C4-2B (cell line): Measurements from ENCODE around the gene SRSF10.

ENCODE experiments used
- H3K27ac ChIP-seq: fragments of 450-650 bp; 2 replicates; pipeline ENCODE4 v1.5.1; 2017
- CTCF ChIP-seq: fragments of 450-650 bp; conservative IDR thresholded peaks from 2 replicates; pipeline ENCODE4 v1.5.1; 2017; ENCODE audit warnings: mild to moderate bottlenecking
- ZFX ChIP-seq: fragments of 450-650 bp; IDR thresholded peaks from 2 replicates; pipeline ENCODE4 v1.6.1; 2017

Gene SRSF10

GRCh38 chr1:23959461-23960290 is 20.5 kb downstream of the SRSF10 start, which contains the start of gene PNRC2:
Gene PNRC2, plus strand, starts transcription at chr1:23959828. Its CDS starts 1,630 bp downstream, at chr1:23961458.
- TF ChIP-seq CTCF (no peak), ZFX (peak; percentile 42; the same call in 1 of the 2 replicates)
- peak within 1 kb of the TSS; percentile 100 for H3K27ac ChIP-seq

- H3K27ac ChIP-seq = peak overlapping the region; percentile 100
- no peak for TF ChIP-seq ZFX
- TF ChIP-seq CTCF = peak; percentile 27
These were observed 21.2 kb downstream of the SRSF10 start for GRCh38 chr1:23958810-23959460.

GRCh38 chr1:23958040-23958809 is 21.9 kb downstream of the SRSF10 start:
- peak overlapping the region; percentile 100 for H3K27ac ChIP-seq

- H3K27ac ChIP-seq = peak overlapping the region; percentile 100
- TF ChIP-seq ZFX (no peak), CTCF (no peak)
These were observed 23.0 kb downstream of the SRSF10 start for GRCh38 chr1:23957096-23957495.

- TF ChIP-seq ZFX = no peak
- TF ChIP-seq CTCF = no peak
- no peak overlapping the region for H3K27ac ChIP-seq
These were observed 27.1 kb downstream of the SRSF10 start for GRCh38 chr1:23953020-23953419.

GRCh38 chr1:23947366-23947765 is 32.8 kb downstream of the SRSF10 start:
- TF ChIP-seq ZFX = no peak
- no peak for TF ChIP-seq CTCF
- H3K27ac ChIP-seq = no peak overlapping the region

GRCh38 chr1:23936481-23937176 is 43.5 kb downstream of the SRSF10 start:
- H3K27ac ChIP-seq = no peak overlapping the region
- no peak for TF ChIP-seq CTCF
- TF ChIP-seq ZFX = no peak
